Activated T-cell treated with anti-CD3 and anti-CD28 coated beads for 1 hour (primary cell): Measurements from ENCODE around the gene DNAJB6.

Experiments
- DNase-seq: peaks from one replicate; pipeline ENCODE4 v3.0.0-alpha.2; 2020; ENCODE audit warnings: low read depth

Gene DNAJB6

DNA sequence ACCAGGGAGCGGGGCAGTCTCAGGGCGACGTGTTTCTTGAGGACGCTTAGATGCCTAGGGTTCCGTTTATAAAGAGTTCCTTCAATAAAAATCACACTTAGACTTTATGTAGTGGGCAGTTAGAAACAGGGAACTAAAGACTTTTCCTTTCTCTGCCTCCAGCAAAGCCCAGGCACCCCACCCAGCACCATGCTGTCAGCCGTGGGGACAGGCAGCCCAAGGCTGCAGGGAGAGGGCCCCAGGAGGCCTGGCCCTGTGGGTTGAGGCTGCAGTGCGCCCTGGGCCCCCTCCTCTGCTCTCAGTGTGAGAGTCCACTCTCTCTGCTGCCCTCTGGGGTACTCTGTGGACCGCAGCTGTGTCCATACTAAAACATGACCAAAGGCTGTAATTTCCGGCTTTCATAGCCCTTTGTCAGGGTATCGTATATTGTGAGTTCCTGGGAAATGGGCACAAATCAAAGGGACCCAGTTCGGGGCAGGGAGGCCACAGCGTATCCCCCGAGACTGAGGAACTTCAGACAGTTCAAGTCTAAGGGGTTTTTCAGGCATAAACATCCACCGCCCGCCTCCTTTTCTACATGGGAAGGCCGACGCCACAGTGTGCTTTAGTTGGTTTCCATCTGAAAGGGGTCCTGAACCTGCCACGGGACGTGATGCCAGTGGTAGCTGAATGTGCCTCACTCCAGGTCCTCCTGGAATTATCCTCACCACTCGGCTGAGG lies 59.7 kb downstream of the DNAJB6 start:
- DNase-seq: no peak

DNA sequence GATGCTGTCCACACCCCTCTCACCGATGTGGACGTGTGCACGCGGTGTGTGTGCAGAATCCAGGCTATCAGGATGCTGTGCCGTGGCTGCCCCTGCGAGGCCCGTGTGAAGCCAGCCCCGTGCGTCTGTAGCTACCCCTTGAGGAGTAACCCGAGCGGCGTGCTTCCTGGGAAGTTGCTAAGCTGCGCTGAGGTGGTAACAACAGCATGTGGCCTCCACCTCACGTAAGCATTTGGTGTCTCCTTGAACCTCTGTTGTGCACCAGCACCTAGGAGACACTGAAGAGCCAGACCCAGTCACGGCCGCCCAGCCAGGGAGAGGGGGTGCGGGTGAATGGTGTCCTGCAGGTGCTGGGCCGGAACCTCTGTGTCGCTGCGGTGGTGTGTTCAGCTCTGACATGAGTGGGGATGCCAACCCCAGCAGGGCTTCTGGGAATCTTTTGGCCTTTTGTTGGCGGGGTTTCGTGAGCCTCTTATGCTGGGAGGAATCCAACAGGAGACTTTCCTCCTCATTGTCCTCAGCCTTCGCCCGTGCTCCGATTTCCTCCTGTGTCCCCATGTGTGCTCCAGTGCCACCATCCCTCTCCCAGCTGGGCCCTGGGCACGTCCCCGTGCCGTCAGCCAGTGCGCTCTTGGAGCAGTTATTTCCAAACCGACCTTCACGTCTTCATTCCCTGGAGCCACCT lies 60.4 kb downstream of the DNAJB6 start:
- DNase-seq: no peak

GRCh38 chr7:157397731-157398691 lies 61.2 kb downstream of the DNAJB6 start:
- DNase-seq: no peak

DNA sequence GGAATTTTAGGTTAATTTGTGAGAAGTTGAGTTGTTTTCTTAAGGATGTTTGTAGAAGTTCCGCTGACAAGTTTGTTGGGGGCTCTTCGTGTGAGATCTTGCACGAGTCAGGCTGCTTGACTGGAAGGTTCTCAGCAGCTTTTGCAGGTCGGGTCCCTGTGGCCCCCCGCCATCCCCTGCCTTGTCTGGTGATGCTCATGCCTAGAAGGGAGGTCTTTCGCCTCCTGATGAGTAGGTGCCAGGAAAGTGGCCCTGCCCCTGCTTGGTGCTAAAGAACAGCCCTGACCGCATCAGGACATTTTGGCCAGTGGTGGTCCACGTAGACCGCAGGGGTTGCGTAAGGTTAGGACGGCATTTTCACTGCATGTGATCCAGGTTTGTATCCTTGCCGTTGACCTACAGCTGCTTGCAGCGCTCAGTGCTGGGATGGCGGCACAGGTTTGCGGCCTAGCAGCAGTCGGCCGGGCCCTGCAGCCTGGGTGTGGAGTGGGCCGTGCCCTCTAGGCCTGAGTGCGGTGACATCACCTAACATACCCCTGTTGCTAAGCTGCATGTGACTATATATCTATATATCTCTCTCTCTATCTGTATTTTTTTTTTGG lies 62.4 kb downstream of the DNAJB6 start:
- DNase-seq: no peak

DNA sequence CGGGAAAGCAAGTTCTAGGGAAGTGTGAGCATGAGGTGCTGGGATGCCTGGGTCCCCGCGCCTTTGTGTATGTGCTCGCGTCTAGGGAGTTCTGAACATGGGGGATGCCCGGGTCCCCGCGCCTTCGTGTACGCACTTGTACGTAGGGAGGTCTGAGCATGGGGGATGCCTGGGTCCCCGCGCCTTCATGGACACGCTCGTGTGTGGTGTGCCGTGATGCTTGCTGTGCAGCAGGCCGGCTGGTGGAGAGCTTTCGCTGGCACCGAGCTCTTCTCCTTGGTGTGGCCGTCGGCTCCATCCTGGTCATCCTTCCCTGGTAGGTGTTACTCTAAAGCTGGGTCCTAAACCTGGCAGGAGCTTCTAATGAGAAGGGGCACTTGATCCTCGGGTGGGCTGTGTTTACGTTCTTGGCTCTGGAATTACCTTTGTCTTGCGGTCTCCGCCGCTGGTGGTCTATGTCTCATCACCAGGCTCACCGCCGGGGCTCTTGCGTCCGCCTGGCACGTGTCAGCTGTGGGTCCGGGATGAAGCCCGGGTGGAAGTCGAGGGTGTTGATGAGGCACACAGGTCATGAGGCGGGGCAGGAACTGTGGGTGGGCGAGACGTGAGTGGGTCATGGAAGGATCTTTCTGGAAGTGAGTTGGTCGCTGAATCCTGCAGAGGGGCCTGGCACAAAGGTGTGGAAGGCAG lies 63.5 kb downstream of the DNAJB6 start:
- no peak for DNase-seq

DNA sequence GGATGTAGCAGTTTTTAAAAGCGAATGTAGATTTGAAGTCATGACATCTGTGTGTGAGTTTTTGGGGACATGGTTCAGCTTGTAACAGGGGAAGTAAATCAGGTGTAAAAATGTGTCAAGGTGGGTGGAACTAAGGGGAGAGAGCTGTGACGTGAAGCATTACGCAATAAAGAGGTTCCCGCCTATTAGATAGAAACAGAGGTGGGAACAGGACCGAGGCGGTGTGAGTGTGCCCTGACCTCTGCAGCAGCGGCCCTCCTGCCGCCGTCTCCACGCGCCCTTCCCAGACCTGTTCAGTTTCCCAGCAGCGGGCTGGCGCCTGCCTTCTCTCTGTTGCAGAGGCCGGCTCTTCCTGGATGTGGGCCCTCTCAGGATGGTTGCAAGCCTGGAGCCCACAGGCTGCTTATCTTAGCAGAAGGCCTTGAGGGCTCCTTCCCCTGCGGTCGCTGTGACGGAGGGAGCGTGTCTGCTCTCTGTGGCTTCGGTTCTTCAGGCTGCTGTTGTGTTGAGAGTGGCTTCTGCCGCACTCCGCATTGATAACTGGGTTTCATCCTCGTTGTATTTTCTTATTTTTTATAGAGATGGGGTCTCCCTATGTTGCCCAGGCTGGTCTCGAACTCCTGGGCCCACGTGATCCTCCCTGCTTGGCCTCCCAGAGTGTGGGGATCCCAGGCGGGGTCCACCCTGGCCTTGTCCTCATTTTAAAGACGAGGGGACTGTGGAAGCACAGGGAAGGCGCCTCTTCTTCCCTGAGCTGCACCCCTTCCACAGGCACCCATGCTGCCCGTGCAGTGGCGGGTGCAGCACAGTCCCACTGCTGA lies 65.0 kb downstream of the DNAJB6 start:
- DNase-seq: no peak

GRCh38 chr7:157402388-157402703 lies 65.5 kb downstream of the DNAJB6 start:
- DNase-seq: no peak

DNA sequence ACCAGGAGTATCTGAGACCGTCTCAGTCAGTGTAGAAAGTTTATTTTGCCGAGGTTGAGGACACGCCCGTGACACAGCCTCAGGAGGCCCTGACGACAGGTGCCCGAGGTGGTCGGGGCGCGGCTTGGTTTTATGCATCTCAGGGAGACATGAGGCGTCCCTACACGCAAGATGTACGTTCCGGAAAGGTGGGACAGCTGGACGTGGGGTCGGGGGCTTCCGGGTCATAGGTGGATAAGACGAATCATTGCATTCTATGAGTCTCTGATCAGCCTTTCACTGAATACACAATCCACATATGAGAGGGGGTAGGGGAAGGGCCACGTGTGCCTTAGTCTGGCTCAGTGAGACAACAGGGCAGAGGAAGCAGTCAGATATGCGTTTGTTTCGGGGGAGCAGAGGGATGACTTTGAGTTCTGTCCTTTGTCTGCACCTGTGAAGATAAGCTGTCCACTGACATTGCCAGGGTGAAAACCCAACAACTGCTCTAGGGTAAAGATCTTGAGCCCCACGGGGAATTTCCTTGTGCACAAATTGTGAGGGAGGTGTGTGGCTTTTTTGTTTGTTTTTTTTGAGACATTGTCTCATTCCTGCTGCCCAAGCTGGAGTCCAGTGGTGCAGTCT lies 66.2 kb downstream of the DNAJB6 start:
- no peak for DNase-seq

- no peak for DNase-seq
Measured at GRCh38 chr7:157403646-157404401, 67.0 kb downstream of the DNAJB6 start.

DNA sequence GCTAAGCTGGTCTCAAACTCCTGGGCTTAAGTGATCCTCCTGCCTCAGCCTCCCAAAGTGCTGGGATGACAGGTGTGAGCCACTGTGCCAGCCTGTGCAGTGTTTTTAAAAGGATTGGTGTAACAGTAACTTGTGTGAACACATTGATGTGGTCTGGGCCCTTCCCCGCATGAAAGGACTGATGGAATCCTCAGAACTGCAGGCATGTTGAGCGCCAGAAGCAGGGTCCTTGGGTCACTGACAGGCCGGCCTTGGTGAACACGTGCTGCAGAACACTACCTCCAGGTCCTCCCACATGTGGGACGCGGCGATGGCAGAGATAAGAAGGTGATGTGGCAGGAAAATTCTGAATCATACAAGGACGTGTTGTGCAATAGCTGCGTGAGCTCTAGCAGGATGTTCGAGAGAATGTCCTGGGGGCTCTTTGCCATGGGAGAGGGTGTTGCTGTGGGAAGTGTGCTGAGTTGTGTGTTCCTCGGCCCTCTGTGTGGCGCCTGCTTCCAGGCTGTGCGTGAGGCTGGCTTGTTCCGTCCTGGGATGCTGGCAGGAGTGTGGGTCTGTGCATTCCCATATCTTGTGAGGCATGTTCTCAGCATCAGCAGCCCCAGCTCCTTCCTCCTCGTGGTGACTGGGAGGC lies 68.2 kb downstream of the DNAJB6 start:
- no peak for DNase-seq

DNA sequence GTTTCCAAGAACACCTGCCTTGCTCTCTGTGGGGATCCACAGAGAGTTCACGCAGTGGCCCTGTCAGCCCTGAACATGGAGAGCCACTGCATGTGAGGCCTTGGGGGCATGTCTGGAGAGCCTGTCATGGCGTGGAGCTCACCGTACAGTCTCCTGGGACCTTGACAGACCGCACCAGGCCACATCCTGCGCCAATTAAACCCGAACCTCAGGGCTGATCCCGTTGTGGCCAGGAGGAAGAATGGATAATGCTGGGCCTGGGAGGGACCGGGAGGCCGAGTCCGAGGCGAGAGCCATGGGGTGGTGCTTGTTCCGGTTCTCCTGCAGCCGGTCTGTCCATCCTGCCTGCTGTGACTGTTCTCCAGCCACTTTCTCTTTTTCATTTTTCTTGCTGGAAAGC lies 68.7 kb downstream of the DNAJB6 start:
- no peak for DNase-seq

DNA sequence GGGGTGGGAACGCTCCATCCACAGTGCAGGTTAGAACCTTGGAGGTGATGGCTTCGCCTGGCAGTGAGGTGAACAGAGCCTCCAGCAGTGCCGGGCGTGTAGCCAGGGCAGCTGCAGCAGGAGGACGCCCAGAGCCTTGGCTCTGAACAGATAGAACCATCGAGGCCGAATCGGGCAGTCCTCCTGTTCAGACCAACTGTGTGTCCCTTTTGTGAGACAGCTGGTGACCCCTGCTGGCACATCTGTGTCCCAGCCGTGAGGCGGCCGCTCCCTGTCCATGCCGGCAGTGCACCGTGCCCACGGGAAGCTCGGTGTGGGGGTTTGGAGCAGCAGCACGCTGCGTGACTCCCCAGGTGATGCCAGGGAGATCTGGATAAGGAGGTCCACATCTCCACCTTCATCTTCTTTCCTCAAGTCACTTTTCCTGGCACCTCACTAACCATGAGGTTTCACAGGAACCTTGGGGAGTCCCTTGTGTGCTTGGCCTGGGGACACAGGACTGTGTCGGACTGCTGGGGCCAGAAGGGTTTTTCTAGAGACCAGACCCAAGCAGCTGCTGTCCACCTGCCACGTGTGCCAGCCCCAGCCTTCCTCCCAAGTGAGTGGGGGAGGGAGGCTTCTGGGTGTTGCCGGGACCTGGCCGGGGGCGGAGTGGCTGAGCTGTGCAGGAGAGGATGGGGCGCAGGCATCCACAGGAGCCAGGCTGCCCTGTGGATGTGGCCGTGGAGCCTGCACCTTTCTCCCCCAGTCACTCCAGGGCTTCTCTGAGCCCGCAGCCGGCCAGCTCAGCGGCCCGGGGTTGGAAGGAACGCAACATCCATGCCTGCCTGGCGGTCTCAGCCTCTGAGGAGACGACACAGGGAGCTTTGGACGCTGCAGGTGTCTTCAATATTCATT lies 69.4 kb downstream of the DNAJB6 start:
- no peak for DNase-seq

GRCh38 chr7:157406971-157407370 lies 70.2 kb downstream of the DNAJB6 start:
- no peak for DNase-seq

GRCh38 chr7:157407512-157408257 lies 70.9 kb downstream of the DNAJB6 start:
- DNase-seq: no peak

DNA sequence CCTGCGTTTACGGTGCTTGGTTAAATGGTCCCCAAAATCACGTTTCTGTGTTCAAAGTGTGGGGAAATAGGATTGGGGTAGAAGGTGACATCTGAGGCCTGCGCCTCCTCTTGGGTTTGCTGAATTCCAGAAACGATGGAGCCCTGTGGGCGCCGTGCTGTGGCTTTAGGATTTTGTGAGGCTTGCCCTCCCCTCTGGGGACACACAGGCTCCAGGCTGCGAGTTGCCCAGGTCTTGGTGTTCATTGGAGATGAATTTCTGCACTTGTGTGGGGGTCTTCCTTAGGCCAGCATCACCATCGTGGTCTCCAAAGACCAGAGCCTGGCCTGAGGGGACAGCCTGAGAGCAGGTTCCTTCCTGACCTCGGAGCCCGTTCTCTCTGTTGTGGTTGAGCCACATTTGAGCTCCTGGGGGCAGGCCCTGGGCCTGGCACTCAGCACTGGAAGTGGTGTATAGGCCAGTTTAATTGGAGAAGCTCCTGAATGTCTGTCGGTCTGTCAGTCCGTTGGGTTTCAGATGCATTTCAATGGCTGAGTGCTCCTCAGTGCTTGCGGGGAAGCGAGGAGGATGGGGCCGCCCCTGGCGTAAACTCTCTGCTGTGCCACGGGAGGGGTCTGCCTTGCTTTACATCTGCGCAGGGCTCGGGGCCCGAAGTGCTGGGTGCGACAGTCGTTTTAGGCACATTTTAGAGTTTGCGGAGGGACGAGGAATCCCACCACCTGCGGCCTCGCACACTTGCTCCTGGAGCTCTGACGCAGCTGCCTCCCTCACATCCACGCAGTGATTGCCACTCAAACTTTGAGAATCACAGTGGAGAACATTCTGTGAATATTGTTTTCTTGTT lies 71.7 kb downstream of the DNAJB6 start:
- DNase-seq: no peak

DNA sequence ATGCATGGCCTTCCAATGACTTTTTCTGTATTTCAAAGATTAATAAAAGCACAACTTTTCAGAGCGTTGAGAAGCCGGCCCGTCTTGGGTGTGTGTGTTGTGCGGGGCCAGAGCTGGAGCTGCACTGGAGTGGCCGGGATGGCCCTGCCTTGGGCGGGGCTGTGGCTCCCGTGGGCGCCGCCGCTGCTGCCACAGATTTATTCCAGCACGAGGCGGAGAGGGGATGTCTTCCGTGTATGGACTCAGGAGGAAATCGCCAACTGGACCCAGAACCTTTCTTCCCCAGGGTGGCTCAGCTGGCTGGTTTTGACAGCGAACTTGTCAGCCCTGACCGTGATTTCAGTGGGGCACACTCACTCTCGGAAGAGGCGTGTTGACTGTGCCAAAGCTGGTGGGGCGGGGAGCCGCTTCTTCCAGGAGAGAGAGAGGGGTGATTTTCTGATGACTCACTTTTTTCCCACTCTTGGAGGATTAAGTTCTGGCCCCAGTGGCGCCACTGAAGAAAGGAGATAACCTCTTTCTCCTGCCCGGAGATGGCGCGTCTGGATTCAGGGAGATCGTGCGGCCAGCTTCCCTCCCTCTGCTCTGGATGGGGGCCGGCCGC lies 72.4 kb downstream of the DNAJB6 start:
- no peak for DNase-seq
